ENCODE data around the gene ITPR1. TPM values are rescaled to one million over a fixed set of nuclear protein-coding genes. Genes with fewer than 3 reads are reported as not detected.
A peak's percentile ranks its signal among the peaks of the same experiment; 100 is the strongest.

The ITPR1 gene
- total and polyA plus RNA-seq, 2 experiments from 2014 or later = 1.4 to 2.5 TPM

DNA sequence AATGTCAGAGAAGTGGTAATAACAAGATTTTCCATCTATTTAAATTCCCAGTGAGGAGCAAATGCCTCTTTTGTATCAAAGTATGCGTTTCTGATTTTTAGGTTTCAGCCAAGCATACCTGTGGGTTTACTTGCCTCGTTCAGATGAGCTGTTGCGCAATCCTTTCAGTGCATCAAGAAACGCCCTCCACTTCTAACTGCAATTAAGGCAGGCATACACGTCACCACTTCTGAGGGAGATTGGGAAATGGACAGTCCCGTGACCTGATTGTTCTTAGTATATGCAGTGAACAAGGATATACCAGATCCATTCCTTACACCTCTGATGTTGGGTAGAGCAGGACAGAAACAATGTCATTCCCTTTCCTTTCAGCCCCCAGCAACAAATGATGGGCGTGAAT lies 219.0 kb downstream of the ITPR1 start:
- in situ Hi-C loops (cut with MboI) = loop anchor here (5.0 kb wide), 1 partner anchor 345 kb away; no protein-coding TSS in a partner anchor
- H3K36me3 ChIP-seq (ENCODE audit: low read depth) = no peaks in the 10 kb centered on the region
- peak; percentile 90 for DNase-seq
- peaks cover 30% of the 10 kb centered on the region for H3K4me1 ChIP-seq (ENCODE audit: insufficient read depth)
- TF ChIP-seq EZH2 (IDR thresholded peaks at IDR 0.05; ENCODE audit: insufficient read depth, poor library complexity, severe bottlenecking) (no peak), EZH2phosphoT487 (IDR thresholded peaks at IDR 0.05; ENCODE audit: insufficient read depth, low read depth) (no peak)
- H3K9me2 ChIP-seq (ENCODE audit: insufficient read depth) = no peaks in the 10 kb centered on the region
- peak overlapping the region; percentile 71 for H3K9ac ChIP-seq
- WGBS, 2 experiments (ENCODE audit: low coverage in 1 of 2, low lambda C conversion rate in 2 of 2, missing lambda C conversion rate in 2 of 2) = 52 to 53% methylated on average over 7 of the region's 7 CpGs
- H3K9me3 ChIP-seq (ENCODE audit: low read depth) = no peaks in the 10 kb centered on the region
- H3K4me3 ChIP-seq = no peak overlapping the region
- peak overlapping the region; percentile 35 for H2AFZ ChIP-seq
- no peaks in the 10 kb centered on the region for H4K20me1 ChIP-seq (ENCODE audit: insufficient read depth)
- no peaks in the 10 kb centered on the region for H3K79me2 ChIP-seq (ENCODE audit: insufficient read depth)
- H3F3A ChIP-seq (ENCODE audit: insufficient read depth) = peaks cover 9% of the 10 kb centered on the region; the same call in 1 of the 2 replicates
- H3K27ac ChIP-seq = peak overlapping the region; percentile 73
- no peaks in the 10 kb centered on the region for H3K27me3 ChIP-seq (replicated peaks; ENCODE audit: insufficient read depth)
- H3K4me2 ChIP-seq (ENCODE audit: unreplicated experiment) = peak overlapping the region; percentile 55

DNA sequence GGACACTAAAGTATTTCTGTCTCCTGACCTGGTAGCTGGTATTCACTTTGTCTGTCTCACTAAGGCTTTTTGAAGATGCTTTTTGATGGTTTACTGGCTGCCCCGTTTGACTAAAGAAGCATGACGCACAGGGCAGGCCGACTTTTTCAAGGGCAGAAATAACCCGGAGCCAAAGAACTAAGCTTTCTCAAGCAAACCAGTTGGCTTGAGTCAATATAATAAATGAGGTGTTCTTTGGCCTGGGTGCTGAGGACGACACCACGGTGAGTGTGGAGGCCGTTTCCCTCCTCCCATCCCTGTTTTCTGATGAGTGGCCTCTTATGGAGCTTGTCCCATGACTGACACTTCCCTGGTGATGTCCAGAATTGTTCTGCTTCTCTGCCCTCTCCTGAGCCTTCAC lies 220.9 kb downstream of the ITPR1 start:
- Histone ChIP-seq H3K9me2 (ENCODE audit: insufficient read depth) (no peaks in the 10 kb centered on the region), H3K36me3 (ENCODE audit: low read depth) (no peaks in the 10 kb centered on the region), H3K4me2 (ENCODE audit: unreplicated experiment) (no peak overlapping the region), H3F3A (ENCODE audit: insufficient read depth) (peaks cover 14% of the 10 kb centered on the region; the same call in 1 of the 2 replicates), H4K20me1 (ENCODE audit: insufficient read depth) (no peaks in the 10 kb centered on the region), H3K9me3 (ENCODE audit: low read depth) (no peaks in the 10 kb centered on the region), H3K27me3 (replicated peaks; ENCODE audit: insufficient read depth) (no peaks in the 10 kb centered on the region), H3K27ac (no peak overlapping the region), H2AFZ (no peak overlapping the region), H3K9ac (no peak overlapping the region), H3K4me1 (ENCODE audit: insufficient read depth) (peaks cover 33% of the 10 kb centered on the region), H3K79me2 (ENCODE audit: insufficient read depth) (no peaks in the 10 kb centered on the region), H3K4me3 (no peak overlapping the region)
- in situ Hi-C loops (cut with MboI) = loop anchor here (5.0 kb wide), 1 partner anchor 343 kb away; no protein-coding TSS in a partner anchor
- TF ChIP-seq EZH2 (IDR thresholded peaks at IDR 0.05; ENCODE audit: insufficient read depth, poor library complexity, severe bottlenecking) (no peak), EZH2phosphoT487 (IDR thresholded peaks at IDR 0.05; ENCODE audit: insufficient read depth, low read depth) (no peak)
- DNase-seq = no peak
- 96 to 97% methylated on average over 6 to 7 of the region's 7 CpGs for WGBS, 2 experiments (ENCODE audit: low coverage in 1 of 2, low lambda C conversion rate in 2 of 2, missing lambda C conversion rate in 2 of 2)

DNA sequence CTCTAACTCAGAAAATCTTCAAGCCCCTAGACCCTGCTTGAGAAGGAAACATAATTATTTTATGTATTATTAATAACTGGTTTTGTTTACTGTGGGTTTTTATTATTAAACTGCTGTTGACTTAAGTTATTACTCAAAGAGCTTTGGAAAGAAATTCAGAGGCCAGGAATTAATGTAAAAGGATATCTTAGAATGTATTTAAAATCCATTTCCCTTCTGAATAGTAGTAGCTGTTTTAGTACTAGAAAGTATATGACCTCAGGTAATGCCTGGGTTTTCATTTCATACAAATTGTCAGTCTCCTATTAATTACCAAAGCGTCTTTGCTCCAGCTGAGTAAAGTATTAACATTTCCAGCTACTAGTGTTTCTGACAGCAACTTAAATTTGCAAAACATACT lies 223.1 kb downstream of the ITPR1 start:
- Histone ChIP-seq H3K4me3 (no peak overlapping the region), H3K4me2 (ENCODE audit: unreplicated experiment) (peak overlapping the region; percentile 60), H3K4me1 (ENCODE audit: insufficient read depth) (peaks cover 41% of the 10 kb centered on the region), H3K9ac (peak overlapping the region; percentile 37), H2AFZ (no peak overlapping the region), H3K9me3 (ENCODE audit: low read depth) (no peaks in the 10 kb centered on the region), H3K27me3 (replicated peaks; ENCODE audit: insufficient read depth) (no peaks in the 10 kb centered on the region), H3K9me2 (ENCODE audit: insufficient read depth) (no peaks in the 10 kb centered on the region), H4K20me1 (ENCODE audit: insufficient read depth) (no peaks in the 10 kb centered on the region), H3F3A (ENCODE audit: insufficient read depth) (peaks cover 17% of the 10 kb centered on the region), H3K79me2 (ENCODE audit: insufficient read depth) (no peaks in the 10 kb centered on the region), H3K36me3 (ENCODE audit: low read depth) (no peaks in the 10 kb centered on the region), H3K27ac (peak overlapping the region; percentile 35)
- in situ Hi-C loops (cut with MboI) = no loop called here
- WGBS, 2 experiments (ENCODE audit: low coverage in 1 of 2, low lambda C conversion rate in 2 of 2, missing lambda C conversion rate in 2 of 2) = 55 to 59% methylated on average over 1 of the region's 1 CpG
- no peak for DNase-seq
- TF ChIP-seq EZH2 (IDR thresholded peaks at IDR 0.05; ENCODE audit: insufficient read depth, poor library complexity, severe bottlenecking) (no peak), EZH2phosphoT487 (IDR thresholded peaks at IDR 0.05; ENCODE audit: insufficient read depth, low read depth) (no peak)

DNA sequence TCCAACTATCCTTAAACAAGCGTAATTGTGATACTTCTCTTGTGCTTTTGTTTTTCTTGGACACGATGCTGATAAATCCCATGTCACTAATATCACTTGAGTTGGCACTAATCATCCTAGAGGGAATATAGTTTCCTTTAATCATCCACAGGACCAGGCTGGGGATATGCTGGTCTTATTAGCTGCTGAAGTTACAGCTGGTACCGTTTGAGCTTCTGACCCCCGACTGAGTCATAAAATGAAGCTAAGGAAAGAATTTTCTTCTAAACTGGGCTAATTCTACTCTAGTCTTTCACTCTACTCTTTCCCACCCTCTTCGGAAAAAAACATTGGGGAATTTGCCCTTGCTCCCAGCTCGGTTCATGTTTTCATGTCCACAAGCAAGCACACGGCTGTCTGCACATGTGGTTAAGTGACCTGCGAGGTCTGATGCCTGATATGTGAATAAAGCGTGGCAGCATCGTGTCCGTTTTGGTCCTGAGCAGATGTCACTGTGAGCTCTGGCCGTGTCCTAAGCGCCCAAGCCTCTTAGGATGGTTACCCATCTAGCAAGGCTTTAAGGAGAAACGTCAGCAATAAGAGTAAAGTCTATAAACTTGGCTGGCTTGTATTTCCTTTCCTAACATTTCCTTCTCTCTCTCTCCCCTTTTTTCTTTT lies 223.7 kb downstream of the ITPR1 start:
- no peaks in the 10 kb centered on the region for H3K9me2 ChIP-seq (ENCODE audit: insufficient read depth)
- no peak for TF ChIP-seq EZH2 (IDR thresholded peaks at IDR 0.05; ENCODE audit: insufficient read depth, poor library complexity, severe bottlenecking)
- TF ChIP-seq EZH2phosphoT487 (IDR thresholded peaks at IDR 0.05; ENCODE audit: insufficient read depth, low read depth) = no peak
- no peaks in the 10 kb centered on the region for H3K9me3 ChIP-seq (ENCODE audit: low read depth)
- peaks cover 43% of the 10 kb centered on the region for H3K4me1 ChIP-seq (ENCODE audit: insufficient read depth)
- H3K4me3 ChIP-seq = no peak overlapping the region
- peak overlapping the region; percentile 37 for H3K9ac ChIP-seq
- no peaks in the 10 kb centered on the region for H3K36me3 ChIP-seq (ENCODE audit: low read depth)
- H3K27ac ChIP-seq = peak overlapping the region; percentile 35
- peak; percentile 82 for DNase-seq
- H3K27me3 ChIP-seq (replicated peaks; ENCODE audit: insufficient read depth) = no peaks in the 10 kb centered on the region
- H3K4me2 ChIP-seq (ENCODE audit: unreplicated experiment) = peak overlapping the region; percentile 60
- H3K79me2 ChIP-seq (ENCODE audit: insufficient read depth) = no peaks in the 10 kb centered on the region
- WGBS, 2 experiments (ENCODE audit: low coverage in 1 of 2, low lambda C conversion rate in 2 of 2, missing lambda C conversion rate in 2 of 2) = 49 to 54% methylated on average over 14 of the region's 14 CpGs
- in situ Hi-C loops (cut with MboI) = no loop called here
- H2AFZ ChIP-seq = no peak overlapping the region
- no peaks in the 10 kb centered on the region for H4K20me1 ChIP-seq (ENCODE audit: insufficient read depth)
- peaks cover 22% of the 10 kb centered on the region for H3F3A ChIP-seq (ENCODE audit: insufficient read depth)
